Cortex of kidney (tissue), 1 donor: ENCODE measurements around the gene DTHD1.

ENCODE experiments used
- DNase-seq: peaks from one replicate; lab custom pipeline; 2025; lab: John Stamatoyannopoulos, UW

The DTHD1 gene

GRCh38 chr4:36281384-36282106 is at the start of gene DTHD1:
Gene DTHD1, plus strand, starts transcription at chr4:36281616. Its CDS starts 143 bp downstream, at chr4:36281759.
- DNase-seq = no peak

- DNase-seq = no peak
These were observed 47.7 kb upstream of the DTHD1 start for GRCh38 chr4:36233567-36234266.

DNA sequence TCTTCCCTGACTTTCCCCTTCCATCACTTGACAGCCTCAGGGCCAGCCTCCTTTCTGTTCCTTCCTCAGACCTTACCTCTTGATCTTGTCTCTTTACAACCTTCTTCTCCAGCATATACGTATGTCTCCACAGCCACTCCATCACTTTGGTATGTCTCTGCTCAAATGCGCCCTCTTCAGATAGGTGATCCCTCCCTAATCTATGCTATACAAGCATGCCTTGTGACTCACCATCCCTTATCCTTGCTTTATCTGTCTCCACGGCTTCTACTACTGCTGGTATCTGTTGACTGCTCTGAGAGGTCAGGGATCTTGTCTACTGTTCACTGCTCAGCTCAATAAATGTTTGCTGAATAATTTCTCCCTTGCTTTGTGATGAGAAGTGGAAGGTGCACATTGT is 46.1 kb upstream of the DTHD1 start:
- no peak for DNase-seq

DNA sequence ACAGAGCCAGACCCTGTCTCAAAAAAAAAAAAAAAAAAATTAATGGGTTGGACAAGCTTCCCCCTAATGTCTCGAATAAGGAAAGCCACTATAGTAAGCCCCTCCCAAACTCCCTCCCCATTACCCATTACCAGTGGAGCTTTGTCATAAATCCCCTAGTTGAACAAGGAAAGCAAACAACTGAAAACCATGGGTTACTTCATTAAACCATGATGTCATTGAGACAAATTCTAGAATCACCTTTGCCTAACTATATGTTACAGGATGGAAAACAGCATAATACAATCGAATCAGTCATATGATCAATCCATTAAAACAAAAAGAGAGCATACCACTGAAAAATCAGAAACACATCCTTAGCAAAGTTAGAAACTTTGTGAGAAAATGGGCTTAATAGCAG is 45.3 kb upstream of the DTHD1 start:
- DNase-seq = no peak

DNA sequence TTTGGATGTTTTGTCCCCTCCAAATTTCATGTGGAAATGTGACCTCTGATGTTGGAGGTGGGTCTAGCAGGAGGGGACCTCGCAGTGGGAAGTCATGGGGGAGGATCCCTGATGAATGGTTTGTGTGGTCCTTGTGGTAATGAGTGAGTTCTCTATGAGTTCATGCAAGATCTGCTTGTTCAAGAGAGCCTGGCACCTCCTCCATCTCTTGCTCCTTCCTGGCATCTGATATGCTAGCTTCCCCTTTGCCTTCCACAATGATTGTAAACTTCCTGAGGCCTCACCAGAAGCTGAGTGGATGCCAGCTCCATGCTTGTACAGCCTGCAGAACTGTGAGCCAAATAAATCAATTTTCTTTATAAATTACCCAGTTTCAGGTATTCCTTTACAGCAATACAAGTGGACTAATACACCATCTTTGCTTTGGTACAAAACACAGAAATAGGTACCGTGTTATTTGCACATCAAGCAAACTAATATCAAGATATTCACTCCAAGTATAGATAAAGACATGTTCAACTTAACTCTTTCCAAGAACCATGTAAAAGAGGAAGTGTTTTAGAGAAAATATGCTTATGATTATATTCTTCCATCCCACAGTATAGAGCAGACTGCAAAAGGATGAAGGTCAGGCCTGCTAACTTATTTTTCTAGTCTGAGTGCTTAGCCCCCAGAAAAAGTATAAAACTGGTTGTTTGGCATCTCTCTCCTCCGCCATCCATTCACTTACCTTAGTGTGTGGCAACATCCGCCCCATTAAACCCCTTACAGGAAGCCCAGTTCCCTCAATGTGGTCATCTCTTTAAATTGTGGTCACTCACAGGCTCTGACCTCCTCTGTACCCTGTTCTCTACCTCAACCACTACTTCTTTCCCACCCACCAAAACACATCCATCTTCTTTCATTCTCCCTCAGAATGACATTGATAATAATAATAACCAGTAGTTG is 43.8 kb upstream of the DTHD1 start:
- no peak for DNase-seq

DNA sequence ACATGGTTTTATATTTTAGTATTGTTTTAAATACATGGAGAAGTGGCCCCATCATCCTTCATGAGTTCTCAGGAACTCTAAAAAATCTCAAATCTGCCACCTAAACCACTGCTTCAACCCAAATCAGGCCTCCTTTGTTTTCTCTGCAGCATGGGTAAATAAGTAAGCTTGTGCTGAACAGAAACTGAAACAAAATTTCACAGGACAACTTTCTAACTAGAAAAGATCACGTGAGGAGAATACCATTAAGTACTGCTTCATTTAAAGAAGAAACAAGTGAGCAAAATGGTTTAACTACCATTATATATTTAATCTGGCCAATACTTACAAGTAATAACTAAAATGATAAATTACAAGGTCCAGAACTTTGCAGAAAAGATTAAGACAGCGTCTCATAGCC is 39.6 kb upstream of the DTHD1 start:
- no peak for DNase-seq

DNA sequence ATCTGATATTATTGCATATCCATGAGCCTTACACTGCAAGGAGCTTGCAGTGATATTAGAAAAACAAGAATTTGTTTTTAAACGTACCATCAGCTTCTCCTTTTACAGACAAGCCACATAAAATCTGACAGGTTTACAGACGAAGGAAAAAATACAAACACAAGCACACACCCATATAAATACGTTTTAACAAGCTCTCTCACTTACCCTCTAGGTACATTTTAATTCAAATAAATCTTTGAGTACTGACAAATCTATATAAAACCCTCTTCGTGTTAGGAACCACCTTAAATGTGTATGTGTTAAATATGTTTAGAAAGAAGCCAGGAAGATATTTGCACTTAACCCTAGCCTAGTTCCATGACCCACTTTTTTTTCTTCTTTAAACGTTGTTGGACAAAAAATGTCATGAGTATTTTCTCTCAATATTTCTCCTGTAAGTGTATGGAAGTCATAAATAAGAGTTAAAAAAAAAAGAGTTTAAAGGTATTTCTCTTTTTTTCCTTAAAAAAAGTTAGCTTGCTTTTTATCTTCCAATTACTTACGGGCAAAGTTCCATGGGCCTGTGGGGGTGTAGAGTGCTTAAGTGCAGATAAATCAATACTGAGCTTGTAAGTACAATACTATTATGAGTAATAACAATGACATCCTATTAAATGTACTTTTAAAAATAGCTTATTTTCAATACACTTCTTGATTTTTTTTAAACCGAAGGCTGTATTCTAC is 38.6 kb upstream of the DTHD1 start:
- DNase-seq = no peak

DNA sequence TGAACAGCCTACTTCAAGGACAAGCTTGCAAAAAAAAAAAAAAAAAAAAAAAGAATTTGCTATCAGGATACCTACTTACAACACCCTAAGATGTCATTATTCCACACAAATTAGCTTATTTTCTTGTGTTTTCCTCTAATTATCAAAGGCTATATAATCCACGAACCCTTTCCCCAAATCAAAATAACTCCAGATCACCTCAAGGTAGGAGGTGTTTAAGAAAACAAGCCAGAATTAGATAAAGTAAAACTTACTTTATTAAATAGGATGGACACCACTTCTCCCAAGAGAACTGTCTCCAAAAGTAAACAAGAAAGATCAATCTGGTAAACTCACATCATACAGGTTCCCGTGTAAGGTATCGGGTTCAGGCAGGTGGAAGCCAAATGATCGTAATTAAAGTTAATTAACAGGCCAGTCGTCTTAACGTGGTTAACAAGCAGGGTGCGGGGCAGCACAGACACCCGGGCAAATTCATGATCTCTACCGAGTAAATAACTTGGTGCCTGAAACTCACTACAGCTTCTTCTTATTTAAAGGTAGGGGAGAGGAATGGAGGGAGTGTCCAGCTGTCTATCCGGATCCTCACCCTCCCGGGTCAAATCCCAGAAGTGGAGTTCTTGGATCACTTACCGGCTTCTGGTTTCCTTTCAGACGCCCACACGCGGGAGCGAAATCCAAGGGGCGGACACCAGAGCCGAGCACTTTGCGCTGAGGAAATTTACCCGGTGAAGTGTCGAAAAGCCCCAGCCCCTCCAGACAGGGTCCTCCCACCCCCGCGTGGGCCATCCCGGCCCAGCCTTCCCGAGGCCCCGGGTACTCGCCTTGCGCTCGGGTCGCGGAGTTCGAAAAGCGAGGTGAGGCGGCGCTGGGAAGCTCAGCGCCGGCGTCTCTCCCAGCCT is 37.8 kb upstream of the DTHD1 start:
- DNase-seq = no peak

GRCh38 chr4:36244257-36245082 is 36.9 kb upstream of the DTHD1 start, which contains the start of gene ARAP2:
Gene ARAP2, minus strand, starts transcription at chr4:36244514. Its CDS starts 15,028 bp downstream, at chr4:36229486.
- DNase-seq = peak; percentile 10

GRCh38 chr4:36249610-36250009 is 31.8 kb upstream of the DTHD1 start:
- no peak for DNase-seq

GRCh38 chr4:36251983-36252382 is 29.4 kb upstream of the DTHD1 start:
- no peak for DNase-seq

DNA sequence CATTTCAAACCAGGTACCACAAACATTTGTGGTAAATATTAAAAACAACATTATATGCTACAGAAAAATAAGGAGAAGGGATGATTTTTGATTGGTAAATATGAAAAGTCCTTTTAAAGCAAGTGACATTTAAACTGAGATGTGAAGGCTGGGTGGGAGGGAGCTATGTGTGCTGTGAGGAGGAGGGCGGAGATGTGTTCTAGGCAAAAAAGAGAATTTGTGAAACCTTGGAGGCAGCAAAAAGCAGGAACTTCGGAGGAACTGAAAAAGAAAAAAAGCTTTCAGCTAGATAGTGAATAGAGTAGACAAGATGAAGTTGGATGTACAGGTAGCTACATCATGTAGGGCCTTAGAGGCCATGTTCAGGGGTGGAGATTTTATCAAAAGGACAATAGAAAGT is 27.0 kb upstream of the DTHD1 start:
- no peak for DNase-seq

GRCh38 chr4:36255577-36255976 is 25.8 kb upstream of the DTHD1 start:
- no peak for DNase-seq

GRCh38 chr4:36256398-36256891 is 25.0 kb upstream of the DTHD1 start:
- no peak for DNase-seq

- DNase-seq = no peak
These were observed 20.7 kb upstream of the DTHD1 start for GRCh38 chr4:36260731-36261130.

DNA sequence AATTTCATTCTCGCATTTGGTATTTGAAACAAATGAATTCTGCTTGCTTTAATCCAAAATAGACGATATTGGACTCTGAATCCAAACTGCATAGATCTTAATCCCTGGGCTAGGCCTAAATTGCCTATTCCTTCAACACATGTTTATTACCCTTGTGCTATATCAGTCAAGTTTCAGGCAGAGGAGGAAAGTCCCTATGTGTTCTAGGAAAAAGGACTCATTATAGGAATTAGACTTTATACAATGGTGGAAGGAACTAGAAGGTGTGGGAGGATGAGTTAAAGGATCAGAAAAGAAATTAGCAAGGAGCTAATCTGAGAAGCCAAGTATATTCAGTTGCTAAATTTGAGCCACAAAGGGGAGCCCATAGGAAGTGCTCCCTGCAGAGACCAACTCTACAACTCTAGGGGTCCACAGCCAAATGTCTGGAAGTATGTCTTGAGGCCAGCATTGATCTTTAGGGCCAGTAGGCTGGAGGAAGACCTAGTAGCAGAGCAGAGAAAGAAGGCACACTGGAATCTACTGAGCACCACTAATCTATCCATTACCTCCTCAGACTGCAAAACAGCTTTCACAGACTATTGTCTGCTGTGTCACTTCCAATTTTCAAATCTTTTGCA is 17.1 kb upstream of the DTHD1 start:
- no peak for DNase-seq

DNA sequence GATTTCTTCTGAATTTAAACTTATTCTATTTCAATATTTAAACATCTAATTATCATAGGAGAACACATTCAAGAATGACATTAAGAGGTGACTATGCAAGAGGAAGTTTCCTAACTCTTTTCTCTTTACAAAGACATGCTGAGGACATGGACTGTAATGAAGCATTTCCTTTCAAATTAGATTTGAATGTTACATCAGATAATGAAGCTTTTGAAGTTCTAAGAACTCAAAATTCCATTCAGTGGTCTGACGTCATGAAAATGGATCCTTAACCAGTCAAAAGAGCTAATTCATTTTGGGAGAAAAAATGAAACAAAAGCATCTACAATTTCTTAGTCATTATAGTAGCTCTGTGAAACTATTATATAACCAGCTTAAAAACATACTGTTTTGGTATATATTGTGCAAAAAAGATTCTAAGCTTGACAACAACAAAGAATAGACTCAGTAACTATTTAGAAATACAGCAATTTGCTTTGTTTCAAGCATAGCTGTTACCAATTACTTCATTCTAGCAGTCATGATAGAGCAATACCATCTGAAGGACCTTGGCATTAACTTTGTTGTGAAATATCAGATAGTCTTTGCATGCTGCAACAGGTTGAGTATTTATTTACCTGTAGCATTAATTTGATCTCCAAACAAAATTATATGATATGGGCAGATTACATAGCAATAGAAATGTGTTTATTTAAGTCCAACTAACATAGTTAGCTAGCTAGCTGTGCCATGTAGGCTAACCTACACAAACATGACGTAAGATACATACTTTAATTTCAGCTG is 13.7 kb upstream of the DTHD1 start:
- DNase-seq = no peak

- no peak for DNase-seq
These were observed 12.3 kb upstream of the DTHD1 start for GRCh38 chr4:36269101-36269500.
